HEK293 (cell line): ENCODE measurements around the gene DSCAM.

Experiments
- CTCF ChIA-PET: fragments of 350-600 bp; formaldehyde crosslinking; extraction: SDS; loops from one replicate; lab custom pipeline; 2021; ENCODE audit warnings: antibody characterized with exemption; lab: Yijun Ruan, JAX
- POLR2A ChIA-PET: fragments of 300-600 bp; formaldehyde crosslinking; extraction: SDS; loops from one replicate; lab custom pipeline; 2020; ENCODE audit warnings: antibody characterized with exemption, inconsistent platforms; lab: Yijun Ruan, JAX
- H3K27ac ChIP-seq: fragments of 200-500 bp; sonication (Bioruptor generic); 2 replicates; pipeline ENCODE4 v1.5.1; 2014; ENCODE audit warnings: low read depth, low read length, control low read depth, inconsistent platforms; ENCODE audit errors: extremely low read depth
- H3K36me3 ChIP-seq, 2 experiments: fragments of 200-500 bp in 1 of 2; sonication (Bioruptor generic) in 1 of 2; 1 replicate in 1 of 2; 2 replicates in 1 of 2; pipeline ENCODE4 v1.5.1; 2014 to 2017; ENCODE audit warnings: inconsistent platforms in 2 of 2, low read length in 2 of 2; ENCODE audit not compliant: control insufficient read depth in 2 of 2, insufficient read depth in 1 of 2
- H3K4me1 ChIP-seq: fragments of 200-500 bp; sonication (Bioruptor generic); 2 replicates; pipeline ENCODE4 v1.5.1; 2014; ENCODE audit warnings: mild to moderate bottlenecking, low read length, inconsistent platforms; ENCODE audit not compliant: control insufficient read depth, insufficient read depth
- H3K4me3 ChIP-seq: 2 replicates; pipeline ENCODE4 v1.5.1; 2011; ENCODE audit warnings: low read depth, mild to moderate bottlenecking, control low read depth, low read length, moderate library complexity
- H3K9me3 ChIP-seq: fragments of 200-500 bp; sonication (Bioruptor generic); 2 replicates; pipeline ENCODE4 v1.5.1; 2014; ENCODE audit warnings: low read depth, low read length, inconsistent platforms; ENCODE audit not compliant: control insufficient read depth, insufficient read depth
- SP3 ChIP-seq: fragments of 450-650 bp; formaldehyde crosslinking; IDR thresholded peaks from 2 replicates; pipeline ENCODE4 v1.5.1; 2016; ENCODE audit warnings: missing biosample characterization, missing genetic modification characterization
- ZEB2 ChIP-seq: fragments of 450-650 bp; formaldehyde crosslinking; IDR thresholded peaks from 2 replicates; pipeline ENCODE4 v1.5.1; 2016; ENCODE audit warnings: missing biosample characterization, missing genetic modification characterization
- ZNF169 ChIP-seq: fragments of 450-650 bp; formaldehyde crosslinking; IDR thresholded peaks from 2 replicates; pipeline ENCODE4 v1.5.1; 2016; ENCODE audit warnings: missing biosample characterization, missing genetic modification characterization
- ZNF174 ChIP-seq: fragments of 450-650 bp; formaldehyde crosslinking; IDR thresholded peaks from 2 replicates; pipeline ENCODE4 v1.5.0; 2017; ENCODE audit warnings: missing biosample characterization, mild to moderate bottlenecking, missing genetic modification characterization
- ZNF223 ChIP-seq: fragments of 450-650 bp; formaldehyde crosslinking; IDR thresholded peaks from 2 replicates; pipeline ENCODE4 v1.5.1; 2016; ENCODE audit warnings: missing biosample characterization, missing genetic modification characterization
- ZNF239 ChIP-seq: fragments of 450-650 bp; formaldehyde crosslinking; IDR thresholded peaks from 2 replicates; pipeline ENCODE4 v1.5.1; 2016; ENCODE audit warnings: missing biosample characterization, missing genetic modification characterization
- ZNF521 ChIP-seq: fragments of 450-650 bp; formaldehyde crosslinking; IDR thresholded peaks from 2 replicates; pipeline ENCODE4 v1.5.1; 2017; ENCODE audit warnings: missing biosample characterization, mild to moderate bottlenecking, missing genetic modification characterization
- ZNF561 ChIP-seq: fragments of 450-650 bp; IDR thresholded peaks from 2 replicates; pipeline ENCODE4 v1.5.1; 2018; ENCODE audit warnings: missing biosample characterization, missing genetic modification characterization, borderline replicate concordance
- ZNF596 ChIP-seq: fragments of 450-650 bp; IDR thresholded peaks from 2 replicates; pipeline ENCODE4 v1.5.0; 2018; ENCODE audit warnings: missing biosample characterization, mild to moderate bottlenecking, missing genetic modification characterization, moderate library complexity
- ZNF837 ChIP-seq: fragments of 450-650 bp; formaldehyde crosslinking; IDR thresholded peaks from 2 replicates; pipeline ENCODE4 v1.5.1; 2016; ENCODE audit warnings: missing biosample characterization, missing genetic modification characterization
- ZSCAN30 ChIP-seq: fragments of 450-650 bp; IDR thresholded peaks from 2 replicates; pipeline ENCODE4 v1.5.1; 2018; ENCODE audit warnings: missing biosample characterization, mild to moderate bottlenecking, missing genetic modification characterization, moderate library complexity
- TF ChIP-seq, protein P1 (sequence below): fragments of 450-650 bp; formaldehyde crosslinking; IDR thresholded peaks from 2 replicates; pipeline ENCODE4 v1.5.1; 2017; ENCODE audit warnings: missing biosample characterization, mild to moderate bottlenecking, missing genetic modification characterization, moderate library complexity
- TF ChIP-seq, protein P2 (sequence below): fragments of 450-650 bp; formaldehyde crosslinking; IDR thresholded peaks from 2 replicates; pipeline ENCODE4 v1.5.1; 2016; ENCODE audit warnings: missing biosample characterization, missing genetic modification characterization
- TF ChIP-seq, protein P3 (sequence below): fragments of 450-650 bp; formaldehyde crosslinking; conservative IDR thresholded peaks from 2 replicates; pipeline ENCODE4 v1.5.1; 2016; ENCODE audit warnings: low read depth, missing biosample characterization, missing genetic modification characterization
- TF ChIP-seq, protein P4 (sequence below): fragments of 450-650 bp; formaldehyde crosslinking; IDR thresholded peaks from 2 replicates; pipeline ENCODE4 v1.5.1; 2016; ENCODE audit warnings: missing biosample characterization, missing genetic modification characterization
- TF ChIP-seq, protein P5 (sequence below): fragments of 450-650 bp; formaldehyde crosslinking; IDR thresholded peaks from 2 replicates; pipeline ENCODE4 v1.5.1; 2016; ENCODE audit warnings: missing biosample characterization, missing genetic modification characterization
- TF ChIP-seq, protein P6 (sequence below): fragments of 450-650 bp; formaldehyde crosslinking; IDR thresholded peaks from 2 replicates; pipeline ENCODE4 v1.5.1; 2016; ENCODE audit warnings: missing biosample characterization, missing genetic modification characterization, borderline replicate concordance

Gene DSCAM

DNA sequence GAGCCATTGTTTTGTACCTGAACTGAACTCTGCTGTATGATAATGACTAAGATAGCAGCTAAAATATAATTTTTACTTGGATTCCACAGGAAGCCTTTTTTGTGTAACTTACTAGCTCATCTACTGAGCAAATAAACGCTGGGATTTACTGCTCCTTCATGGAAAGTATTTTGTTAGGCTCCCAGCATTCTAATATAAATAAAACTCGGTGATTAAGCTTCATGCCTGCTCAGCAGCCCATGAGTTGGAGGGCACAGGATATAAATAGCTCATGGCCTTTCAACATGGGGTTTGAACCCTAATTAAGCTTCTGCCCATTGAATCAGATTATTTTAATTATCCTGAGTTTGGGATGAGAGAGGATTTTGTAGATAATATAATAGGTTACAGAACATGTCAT lies 799.7 kb downstream of the DSCAM start:
- H3K36me3 ChIP-seq = no peaks in the 10 kb centered on the region
- H3K9me3 ChIP-seq = no peaks in the 10 kb centered on the region
- no peak overlapping the region for H3K4me3 ChIP-seq
- POLR2A ChIA-PET = no interaction called here
- CTCF ChIA-PET = interaction anchor here (0.6 to 7.1 kb wide), 4 partner anchors 73 to 159 kb away, joined by 3 to 88 read pairs (median 4); no protein-coding TSS in a partner anchor
- TF ChIP-seq, protein P1, sequence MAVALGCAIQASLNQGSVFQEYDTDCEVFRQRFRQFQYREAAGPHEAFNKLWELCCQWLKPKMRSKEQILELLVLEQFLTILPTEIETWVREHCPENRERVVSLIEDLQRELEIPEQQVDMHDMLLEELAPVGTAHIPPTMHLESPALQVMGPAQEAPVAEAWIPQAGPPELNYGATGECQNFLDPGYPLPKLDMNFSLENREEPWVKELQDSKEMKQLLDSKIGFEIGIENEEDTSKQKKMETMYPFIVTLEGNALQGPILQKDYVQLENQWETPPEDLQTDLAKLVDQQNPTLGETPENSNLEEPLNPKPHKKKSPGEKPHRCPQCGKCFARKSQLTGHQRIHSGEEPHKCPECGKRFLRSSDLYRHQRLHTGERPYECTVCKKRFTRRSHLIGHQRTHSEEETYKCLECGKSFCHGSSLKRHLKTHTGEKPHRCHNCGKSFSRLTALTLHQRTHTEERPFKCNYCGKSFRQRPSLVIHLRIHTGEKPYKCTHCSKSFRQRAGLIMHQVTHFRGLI = no peak
- no peak for TF ChIP-seq ZNF521 (tag by site-specific recombination)
- TF ChIP-seq, protein P2, sequence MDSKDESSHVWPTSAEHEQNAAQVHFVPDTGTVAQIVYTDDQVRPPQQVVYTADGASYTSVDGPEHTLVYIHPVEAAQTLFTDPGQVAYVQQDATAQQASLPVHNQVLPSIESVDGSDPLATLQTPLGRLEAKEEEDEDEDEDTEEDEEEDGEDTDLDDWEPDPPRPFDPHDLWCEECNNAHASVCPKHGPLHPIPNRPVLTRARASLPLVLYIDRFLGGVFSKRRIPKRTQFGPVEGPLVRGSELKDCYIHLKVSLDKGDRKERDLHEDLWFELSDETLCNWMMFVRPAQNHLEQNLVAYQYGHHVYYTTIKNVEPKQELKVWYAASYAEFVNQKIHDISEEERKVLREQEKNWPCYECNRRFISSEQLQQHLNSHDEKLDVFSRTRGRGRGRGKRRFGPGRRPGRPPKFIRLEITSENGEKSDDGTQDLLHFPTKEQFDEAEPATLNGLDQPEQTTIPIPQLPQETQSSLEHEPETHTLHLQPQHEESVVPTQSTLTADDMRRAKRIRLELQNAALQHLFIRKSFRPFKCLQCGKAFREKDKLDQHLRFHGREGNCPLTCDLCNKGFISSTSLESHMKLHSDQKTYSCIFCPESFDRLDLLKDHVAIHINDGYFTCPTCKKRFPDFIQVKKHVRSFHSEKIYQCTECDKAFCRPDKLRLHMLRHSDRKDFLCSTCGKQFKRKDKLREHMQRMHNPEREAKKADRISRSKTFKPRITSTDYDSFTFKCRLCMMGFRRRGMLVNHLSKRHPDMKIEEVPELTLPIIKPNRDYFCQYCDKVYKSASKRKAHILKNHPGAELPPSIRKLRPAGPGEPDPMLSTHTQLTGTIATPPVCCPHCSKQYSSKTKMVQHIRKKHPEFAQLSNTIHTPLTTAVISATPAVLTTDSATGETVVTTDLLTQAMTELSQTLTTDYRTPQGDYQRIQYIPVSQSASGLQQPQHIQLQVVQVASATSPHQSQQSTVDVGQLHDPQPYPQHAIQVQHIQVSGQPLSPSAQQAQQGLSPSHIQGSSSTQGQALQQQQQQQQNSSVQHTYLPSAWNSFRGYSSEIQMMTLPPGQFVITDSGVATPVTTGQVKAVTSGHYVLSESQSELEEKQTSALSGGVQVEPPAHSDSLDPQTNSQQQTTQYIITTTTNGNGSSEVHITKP (tag by site-specific recombination) = no peak
- TF ChIP-seq ZNF169 (tag by site-specific recombination) = no peak
- no peak for TF ChIP-seq SP3 (tag by site-specific recombination)
- TF ChIP-seq, protein P3, sequence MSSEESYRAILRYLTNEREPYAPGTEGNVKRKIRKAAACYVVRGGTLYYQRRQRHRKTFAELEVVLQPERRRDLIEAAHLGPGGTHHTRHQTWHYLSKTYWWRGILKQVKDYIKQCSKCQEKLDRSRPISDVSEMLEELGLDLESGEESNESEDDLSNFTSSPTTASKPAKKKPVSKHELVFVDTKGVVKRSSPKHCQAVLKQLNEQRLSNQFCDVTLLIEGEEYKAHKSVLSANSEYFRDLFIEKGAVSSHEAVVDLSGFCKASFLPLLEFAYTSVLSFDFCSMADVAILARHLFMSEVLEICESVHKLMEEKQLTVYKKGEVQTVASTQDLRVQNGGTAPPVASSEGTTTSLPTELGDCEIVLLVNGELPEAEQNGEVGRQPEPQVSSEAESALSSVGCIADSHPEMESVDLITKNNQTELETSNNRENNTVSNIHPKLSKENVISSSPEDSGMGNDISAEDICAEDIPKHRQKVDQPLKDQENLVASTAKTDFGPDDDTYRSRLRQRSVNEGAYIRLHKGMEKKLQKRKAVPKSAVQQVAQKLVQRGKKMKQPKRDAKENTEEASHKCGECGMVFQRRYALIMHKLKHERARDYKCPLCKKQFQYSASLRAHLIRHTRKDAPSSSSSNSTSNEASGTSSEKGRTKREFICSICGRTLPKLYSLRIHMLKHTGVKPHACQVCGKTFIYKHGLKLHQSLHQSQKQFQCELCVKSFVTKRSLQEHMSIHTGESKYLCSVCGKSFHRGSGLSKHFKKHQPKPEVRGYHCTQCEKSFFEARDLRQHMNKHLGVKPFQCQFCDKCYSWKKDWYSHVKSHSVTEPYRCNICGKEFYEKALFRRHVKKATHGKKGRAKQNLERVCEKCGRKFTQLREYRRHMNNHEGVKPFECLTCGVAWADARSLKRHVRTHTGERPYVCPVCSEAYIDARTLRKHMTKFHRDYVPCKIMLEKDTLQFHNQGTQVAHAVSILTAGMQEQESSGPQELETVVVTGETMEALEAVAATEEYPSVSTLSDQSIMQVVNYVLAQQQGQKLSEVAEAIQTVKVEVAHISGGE (tag by site-specific recombination) = no peak
- TF ChIP-seq, protein P4, sequence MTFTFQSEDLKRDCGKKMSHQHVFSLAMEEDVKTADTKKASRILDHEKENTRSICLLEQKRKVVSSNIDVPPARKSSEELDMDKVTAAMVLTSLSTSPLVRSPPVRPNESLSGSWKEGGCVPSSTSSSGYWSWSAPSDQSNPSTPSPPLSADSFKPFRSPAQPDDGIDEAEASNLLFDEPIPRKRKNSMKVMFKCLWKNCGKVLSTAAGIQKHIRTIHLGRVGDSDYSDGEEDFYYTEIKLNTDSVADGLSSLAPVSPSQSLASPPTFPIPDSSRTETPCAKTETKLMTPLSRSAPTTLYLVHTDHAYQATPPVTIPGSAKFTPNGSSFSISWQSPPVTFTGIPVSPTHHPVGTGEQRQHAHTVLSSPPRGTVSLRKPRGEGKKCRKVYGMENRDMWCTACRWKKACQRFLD (tag by site-specific recombination) = no peak
- TF ChIP-seq ZNF561 (tag by site-specific recombination) = no peak
- no peak for TF ChIP-seq ZEB2 (tag by site-specific recombination)
- TF ChIP-seq ZNF239 (tag by site-specific recombination) = no peak
- TF ChIP-seq ZSCAN30 = no peak
- no peak for TF ChIP-seq ZNF837 (tag by site-specific recombination)
- H3K4me1 ChIP-seq = peaks cover 16% of the 10 kb centered on the region
- no peak overlapping the region for H3K27ac ChIP-seq

DNA sequence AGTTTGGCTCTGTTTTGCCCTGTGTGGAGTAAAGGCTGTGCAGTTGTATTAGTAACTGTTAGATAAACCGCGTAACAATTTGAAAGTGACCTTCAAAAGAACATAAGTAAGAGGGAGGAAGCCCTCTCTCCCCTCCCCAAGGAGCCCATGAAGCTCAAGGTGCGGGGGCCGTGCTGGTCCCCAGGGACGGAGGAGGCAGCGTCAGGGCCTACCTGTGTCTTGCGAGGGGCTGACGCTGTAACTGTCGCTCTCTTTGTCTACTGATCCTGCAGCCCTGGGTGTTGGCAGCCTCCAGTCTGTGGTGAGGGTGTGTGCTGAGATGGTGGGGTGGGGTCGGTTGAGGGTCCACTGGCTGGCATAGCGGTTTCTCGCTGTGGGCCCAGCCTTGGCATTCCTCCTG lies 803.1 kb downstream of the DSCAM start:
- ChIA-PET POLR2A (no interaction called here), CTCF (interaction anchor here (0.6 to 7.1 kb wide), 8 partner anchors 59 to 567 kb away, joined by 3 to 88 read pairs (median 4); no protein-coding TSS in a partner anchor)
- no peaks in the 10 kb centered on the region for H3K9me3 ChIP-seq
- no peak overlapping the region for H3K4me3 ChIP-seq
- peaks cover 5% of the 10 kb centered on the region; the same call in 1 of the 2 replicates for H3K4me1 ChIP-seq
- no peak overlapping the region for H3K27ac ChIP-seq
- TF ChIP-seq ZNF223 (tag by site-specific recombination) = no peak
- TF ChIP-seq, protein P5, sequence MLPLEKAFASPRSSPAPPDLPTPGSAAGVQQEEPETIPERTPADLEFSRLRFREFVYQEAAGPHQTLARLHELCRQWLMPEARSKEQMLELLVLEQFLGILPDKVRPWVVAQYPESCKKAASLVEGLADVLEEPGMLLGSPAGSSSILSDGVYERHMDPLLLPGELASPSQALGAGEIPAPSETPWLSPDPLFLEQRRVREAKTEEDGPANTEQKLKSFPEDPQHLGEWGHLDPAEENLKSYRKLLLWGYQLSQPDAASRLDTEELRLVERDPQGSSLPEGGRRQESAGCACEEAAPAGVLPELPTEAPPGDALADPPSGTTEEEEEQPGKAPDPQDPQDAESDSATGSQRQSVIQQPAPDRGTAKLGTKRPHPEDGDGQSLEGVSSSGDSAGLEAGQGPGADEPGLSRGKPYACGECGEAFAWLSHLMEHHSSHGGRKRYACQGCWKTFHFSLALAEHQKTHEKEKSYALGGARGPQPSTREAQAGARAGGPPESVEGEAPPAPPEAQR (tag by site-specific recombination) = no peak
- no peak for TF ChIP-seq ZNF174
- TF ChIP-seq ZNF169 (tag by site-specific recombination) = no peak
- no peak for TF ChIP-seq ZNF596 (tag by site-specific recombination)
- TF ChIP-seq, protein P6, sequence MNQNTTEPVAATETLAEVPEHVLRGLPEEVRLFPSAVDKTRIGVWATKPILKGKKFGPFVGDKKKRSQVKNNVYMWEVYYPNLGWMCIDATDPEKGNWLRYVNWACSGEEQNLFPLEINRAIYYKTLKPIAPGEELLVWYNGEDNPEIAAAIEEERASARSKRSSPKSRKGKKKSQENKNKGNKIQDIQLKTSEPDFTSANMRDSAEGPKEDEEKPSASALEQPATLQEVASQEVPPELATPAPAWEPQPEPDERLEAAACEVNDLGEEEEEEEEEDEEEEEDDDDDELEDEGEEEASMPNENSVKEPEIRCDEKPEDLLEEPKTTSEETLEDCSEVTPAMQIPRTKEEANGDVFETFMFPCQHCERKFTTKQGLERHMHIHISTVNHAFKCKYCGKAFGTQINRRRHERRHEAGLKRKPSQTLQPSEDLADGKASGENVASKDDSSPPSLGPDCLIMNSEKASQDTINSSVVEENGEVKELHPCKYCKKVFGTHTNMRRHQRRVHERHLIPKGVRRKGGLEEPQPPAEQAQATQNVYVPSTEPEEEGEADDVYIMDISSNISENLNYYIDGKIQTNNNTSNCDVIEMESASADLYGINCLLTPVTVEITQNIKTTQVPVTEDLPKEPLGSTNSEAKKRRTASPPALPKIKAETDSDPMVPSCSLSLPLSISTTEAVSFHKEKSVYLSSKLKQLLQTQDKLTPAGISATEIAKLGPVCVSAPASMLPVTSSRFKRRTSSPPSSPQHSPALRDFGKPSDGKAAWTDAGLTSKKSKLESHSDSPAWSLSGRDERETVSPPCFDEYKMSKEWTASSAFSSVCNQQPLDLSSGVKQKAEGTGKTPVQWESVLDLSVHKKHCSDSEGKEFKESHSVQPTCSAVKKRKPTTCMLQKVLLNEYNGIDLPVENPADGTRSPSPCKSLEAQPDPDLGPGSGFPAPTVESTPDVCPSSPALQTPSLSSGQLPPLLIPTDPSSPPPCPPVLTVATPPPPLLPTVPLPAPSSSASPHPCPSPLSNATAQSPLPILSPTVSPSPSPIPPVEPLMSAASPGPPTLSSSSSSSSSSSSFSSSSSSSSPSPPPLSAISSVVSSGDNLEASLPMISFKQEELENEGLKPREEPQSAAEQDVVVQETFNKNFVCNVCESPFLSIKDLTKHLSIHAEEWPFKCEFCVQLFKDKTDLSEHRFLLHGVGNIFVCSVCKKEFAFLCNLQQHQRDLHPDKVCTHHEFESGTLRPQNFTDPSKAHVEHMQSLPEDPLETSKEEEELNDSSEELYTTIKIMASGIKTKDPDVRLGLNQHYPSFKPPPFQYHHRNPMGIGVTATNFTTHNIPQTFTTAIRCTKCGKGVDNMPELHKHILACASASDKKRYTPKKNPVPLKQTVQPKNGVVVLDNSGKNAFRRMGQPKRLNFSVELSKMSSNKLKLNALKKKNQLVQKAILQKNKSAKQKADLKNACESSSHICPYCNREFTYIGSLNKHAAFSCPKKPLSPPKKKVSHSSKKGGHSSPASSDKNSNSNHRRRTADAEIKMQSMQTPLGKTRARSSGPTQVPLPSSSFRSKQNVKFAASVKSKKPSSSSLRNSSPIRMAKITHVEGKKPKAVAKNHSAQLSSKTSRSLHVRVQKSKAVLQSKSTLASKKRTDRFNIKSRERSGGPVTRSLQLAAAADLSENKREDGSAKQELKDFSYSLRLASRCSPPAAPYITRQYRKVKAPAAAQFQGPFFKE (tag by site-specific recombination) = no peak
- H3K36me3 ChIP-seq = no peaks in the 10 kb centered on the region
